Right lobe of liver (tissue), 4 donors: ENCODE measurements around the gene XPO4.

Experiments
- POLR2A ChIP-seq: fragments of 450-650 bp; IDR thresholded peaks from one replicate; pipeline ENCODE4 v1.6.1; 2017; ENCODE audit warnings: antibody characterized with exemption, mild to moderate bottlenecking
- TF ChIP-seq, protein P1 (sequence below), 4 donors: fragments of 200-600 bp in 3 of 4; fragments of 450-650 bp in 1 of 4; IDR thresholded peaks; one replicate each; pipeline versions ENCODE4 v1.5.1 to v1.8.0; 2016 to 2022; ENCODE audit warnings: antibody characterized with exemption in 4 of 4, mild to moderate bottlenecking in 2 of 4
- donor health status: DM: no; HTN: no; CAD: no.
- donor health status: DM: no; HTN: no; CAD: no.
- donor health status: DM: no; HTN: yes; CAD: no.

DNA sequence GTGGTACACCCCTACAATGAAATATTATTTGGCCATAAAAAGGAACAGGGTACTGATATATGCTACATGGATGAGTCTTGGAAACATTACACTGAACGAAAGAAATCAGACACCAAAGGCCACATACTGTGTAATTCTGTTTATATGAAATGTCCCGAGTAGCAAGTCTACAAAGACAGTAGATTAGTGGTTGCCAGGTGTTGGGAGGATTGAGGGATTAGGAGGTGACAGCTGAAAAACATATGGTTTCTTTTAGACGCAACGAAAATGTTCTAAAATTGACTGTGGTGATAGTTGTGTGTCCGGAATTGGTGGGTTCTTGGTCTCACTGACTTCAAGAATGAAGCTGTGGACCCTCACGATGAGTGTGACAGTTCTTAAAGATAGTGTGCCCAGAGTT, 163.9 kb downstream of the XPO4 start:
- no peak for TF ChIP-seq POLR2A
- TF ChIP-seq, protein P1, sequence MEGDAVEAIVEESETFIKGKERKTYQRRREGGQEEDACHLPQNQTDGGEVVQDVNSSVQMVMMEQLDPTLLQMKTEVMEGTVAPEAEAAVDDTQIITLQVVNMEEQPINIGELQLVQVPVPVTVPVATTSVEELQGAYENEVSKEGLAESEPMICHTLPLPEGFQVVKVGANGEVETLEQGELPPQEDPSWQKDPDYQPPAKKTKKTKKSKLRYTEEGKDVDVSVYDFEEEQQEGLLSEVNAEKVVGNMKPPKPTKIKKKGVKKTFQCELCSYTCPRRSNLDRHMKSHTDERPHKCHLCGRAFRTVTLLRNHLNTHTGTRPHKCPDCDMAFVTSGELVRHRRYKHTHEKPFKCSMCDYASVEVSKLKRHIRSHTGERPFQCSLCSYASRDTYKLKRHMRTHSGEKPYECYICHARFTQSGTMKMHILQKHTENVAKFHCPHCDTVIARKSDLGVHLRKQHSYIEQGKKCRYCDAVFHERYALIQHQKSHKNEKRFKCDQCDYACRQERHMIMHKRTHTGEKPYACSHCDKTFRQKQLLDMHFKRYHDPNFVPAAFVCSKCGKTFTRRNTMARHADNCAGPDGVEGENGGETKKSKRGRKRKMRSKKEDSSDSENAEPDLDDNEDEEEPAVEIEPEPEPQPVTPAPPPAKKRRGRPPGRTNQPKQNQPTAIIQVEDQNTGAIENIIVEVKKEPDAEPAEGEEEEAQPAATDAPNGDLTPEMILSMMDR (IDR thresholded peaks at IDR 0.05): no peak
